HTERT RPE-1 (cell line): ENCODE measurements around the gene ASCL2.

Source experiments
- in situ Hi-C: fragments of 300-500 bp; cut with MboI; formaldehyde crosslinking; loops from 4 replicates; pipeline ENCODE4 v1.14.3; 2020; ENCODE audit warnings: low sequenced_read_pairs

The ASCL2 gene

DNA sequence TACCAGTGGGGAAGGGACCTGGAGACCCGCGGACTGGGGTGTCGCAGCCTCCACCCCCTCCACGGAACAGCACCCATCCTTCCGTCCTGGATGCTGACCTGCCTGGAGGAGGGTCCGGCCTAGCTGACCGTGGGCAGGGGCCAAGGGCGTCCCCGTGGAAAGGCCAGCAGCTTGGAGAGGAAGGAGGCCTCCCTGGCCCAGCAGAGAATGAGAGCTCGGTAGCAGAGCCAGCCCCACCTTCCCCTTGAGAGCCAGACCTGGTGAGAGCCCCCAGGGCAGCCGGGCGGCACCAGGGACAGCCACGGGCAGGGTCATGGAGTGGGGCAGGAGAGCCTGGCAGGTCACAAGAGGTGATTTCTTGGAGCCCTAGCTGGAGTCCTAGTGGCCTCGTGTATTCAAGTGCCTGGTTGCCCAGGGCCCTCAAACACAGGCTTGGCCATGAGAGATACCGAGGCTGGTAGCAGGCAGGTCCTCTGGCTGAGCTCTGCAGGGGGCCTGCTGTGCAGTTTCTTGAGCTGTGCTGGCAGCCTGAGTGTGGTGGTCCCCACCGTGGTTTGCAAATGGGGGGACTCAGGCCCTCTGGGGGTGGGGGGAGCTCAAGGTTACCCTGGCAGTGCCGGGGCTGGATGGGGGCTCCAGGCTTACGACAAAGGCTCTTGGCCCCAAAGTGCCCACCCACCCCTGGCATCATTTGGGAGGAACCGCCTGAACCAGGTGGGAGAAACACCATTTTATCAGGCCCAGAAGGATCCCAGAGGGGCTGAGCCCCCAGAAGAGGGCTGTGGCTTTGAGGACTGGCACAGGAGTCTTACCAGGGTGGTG is 39.1 kb upstream of the ASCL2 start:
- in situ Hi-C loops = no loop called here

DNA sequence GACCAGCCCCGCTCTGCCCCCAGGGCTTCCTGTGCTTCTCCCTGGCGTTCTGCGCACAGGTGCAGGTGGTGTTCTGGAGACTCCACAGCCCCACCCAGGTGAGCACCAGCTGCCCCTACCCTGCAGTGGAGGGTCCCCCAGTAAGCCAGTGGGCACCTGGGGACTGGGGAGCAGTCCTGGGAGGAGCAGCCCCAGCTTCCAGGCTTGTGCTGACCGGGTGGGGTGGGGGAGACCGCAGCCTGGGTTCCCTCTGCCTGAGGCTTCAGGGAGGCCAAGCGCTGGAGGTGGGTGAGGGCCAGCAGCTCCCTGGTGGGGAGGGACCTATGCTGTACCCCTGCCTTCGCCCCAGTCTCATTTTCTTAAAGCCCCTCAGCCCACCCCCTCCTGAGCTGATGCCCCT is 38.3 kb upstream of the ASCL2 start:
- in situ Hi-C loops = no loop called here

DNA sequence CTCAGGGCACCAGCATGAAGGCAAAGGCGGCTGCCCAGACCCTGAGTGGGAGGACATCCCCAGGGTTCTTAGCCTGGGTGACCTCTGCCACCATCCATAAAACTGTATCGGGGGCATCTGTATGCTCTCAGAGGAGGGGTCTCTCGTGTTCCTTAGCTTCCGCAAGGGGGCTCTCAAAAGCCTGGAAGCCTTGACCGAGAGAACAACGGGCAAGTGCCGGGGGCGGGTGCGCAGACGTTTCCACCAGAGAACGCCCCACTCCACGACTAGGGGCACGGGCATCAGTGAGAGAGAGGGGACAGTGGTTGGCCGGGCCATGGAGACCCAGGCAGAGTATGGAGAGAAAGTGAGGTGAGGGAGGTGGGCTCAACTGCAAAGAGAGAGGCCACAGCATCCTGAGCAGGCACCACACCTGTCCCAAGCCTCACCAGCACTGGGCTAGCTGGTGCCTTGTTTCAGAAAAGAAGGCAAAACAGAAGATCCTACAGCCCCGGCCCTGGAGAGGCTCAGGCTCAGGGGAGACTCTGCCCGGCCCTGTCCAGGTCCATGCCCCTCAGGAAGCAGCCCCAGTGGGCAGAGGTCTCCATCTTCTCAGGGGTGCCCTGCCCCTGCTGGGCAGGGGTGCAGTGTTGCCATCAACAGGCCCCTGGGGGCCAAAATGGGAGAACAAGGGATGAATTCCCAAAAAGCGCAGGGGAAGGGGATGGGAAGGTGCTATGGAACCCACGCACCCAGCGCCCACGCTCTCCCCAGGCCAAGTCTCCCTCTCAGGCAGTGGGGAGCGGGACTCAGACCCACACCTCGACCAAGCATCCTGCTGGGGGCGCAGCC is 37.3 kb upstream of the ASCL2 start:
- in situ Hi-C loops = no loop called here

DNA sequence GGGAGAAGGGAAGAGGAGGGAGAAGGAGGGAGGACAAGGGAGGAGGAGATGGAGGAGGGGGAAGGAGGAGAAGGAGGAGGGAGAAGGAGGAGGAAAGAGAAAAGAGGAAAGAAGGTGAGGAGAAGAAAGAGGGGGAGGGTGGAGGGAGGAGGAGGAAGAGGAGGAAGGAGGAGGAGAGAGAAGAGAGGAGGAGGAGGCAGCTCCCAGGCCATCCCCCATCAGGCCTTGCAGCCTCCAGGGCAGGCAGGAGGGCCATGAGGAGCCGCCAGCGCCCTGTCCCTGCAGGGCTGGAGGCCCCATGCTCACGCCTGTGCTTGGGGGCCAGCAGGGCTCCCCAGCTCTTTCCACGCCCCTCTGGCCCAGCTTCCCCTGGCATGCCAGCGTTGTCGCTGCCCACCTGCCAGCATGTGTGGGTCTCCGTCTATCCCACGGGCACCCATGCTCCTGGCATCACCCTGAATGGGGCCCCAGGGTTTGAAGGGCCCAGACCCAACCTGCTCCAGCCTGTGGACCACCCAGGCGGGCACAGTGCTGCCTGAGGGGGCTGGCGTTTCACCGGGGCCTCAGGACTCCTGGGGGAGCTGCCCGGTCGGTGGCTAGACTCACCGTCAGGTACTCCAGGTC is 36.6 kb upstream of the ASCL2 start:
- in situ Hi-C loops = no loop called here

DNA sequence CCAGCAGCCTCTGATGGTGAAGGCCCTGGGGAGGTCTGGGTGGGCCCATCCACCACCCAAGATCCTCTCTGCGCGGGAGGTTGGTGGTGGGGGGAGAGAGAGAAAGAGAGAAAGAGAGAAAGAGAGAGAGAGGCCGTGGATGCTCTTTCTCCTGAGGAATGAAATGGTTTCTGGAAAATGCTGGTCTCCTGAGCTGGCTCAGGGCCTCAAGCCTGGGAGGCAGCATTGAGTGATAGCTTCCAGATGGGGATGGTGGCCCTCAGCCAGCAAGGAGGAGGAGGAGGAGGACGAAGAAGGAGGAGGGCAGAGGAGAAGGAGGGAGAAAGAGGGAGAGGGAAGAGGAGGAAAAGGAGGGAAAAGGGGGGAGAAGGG is 36.0 kb upstream of the ASCL2 start:
- in situ Hi-C loops = no loop called here

DNA sequence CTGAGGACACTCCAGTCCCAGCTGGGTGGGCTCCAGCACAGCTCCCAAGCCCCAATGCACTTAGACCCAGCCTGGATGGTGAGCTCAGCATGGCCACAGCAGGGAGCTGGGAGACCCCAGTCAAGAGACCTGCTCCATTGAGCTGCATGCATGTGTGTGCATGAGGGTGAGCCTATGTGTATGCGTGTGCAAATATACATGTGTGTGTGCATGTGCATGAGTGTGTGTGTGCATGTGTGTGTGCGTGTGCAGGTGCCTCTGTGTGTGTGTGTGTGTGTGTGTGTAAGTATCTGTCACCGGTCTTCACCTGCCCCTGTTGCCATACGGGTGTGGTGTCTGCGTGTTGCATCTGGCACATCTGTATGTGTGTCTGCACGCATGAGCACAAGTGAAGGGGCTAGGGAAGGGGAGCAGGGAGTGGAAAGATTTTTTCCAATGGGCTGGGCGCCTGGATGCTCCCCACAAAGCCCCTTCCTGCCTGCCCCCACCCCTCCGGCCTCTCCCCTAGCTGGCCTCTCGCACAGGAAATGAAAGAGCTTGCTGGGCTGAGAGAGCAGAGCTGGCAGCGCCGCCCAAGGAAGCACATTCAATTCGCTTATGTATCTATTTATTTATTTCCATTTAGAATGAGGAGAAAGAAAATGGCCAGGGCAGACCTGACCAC is 35.5 kb upstream of the ASCL2 start:
- in situ Hi-C loops = no loop called here

DNA sequence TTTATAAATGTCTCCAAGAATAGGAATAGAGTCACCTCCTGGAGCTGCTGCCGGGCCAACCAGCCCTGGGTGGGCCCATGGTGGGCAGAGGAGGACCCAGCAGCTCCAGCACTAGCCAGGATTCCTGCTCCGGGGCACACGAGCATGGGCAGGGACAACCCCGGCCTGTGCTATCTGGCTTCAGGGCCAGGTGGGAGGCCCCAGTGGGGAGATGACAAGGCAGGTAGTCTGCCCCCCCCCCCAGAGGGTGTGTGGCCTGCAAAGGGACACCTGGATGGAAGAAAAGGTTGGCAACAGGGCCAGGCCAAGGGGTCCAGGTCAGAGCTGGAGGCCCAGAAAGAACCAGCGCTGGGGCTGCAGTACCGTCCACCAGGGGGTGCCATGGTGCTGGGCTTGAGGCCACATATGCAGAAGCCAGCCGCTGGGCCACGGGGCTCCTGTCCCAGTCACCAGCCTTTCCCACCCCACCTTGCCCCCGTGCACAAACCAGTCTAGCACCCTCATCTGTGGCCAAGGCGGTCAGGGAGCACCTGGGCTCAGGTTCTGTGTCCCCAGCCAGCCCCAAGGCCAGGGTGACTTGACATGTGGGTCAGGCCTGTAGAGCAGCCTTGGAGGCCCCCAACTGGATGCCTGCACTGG is 34.9 kb upstream of the ASCL2 start:
- in situ Hi-C loops = no loop called here

DNA sequence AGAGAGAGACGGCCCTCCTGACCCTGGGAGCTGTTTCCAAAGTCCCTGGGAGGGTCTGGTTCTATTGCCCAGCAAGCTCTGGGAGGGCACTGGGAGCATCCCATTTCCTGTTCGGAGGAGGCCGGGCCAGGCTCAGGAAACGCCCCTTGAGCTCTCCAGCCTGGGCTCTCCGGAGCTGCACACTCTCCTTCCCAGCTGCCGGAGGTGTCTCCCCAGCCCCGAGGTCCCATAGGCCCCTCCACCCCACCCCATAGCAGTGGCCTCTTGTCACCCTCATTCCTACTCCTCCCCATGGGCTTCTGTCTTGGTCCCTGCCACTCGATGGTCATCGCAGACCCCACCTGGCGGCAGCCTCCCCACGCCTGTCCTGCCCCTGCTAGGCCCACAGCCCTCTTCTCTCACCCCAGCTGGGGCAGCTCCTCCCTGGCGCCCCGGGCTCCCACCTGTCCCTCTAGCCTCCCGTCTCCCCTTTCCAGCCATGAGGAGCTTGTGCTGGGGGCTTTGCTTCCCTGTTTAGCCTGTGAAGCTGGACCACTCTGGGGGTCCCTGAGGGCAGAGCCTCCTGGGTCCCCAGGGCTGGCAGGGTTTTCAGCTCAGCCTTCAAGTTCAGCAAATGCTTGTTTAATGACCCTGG is 34.2 kb upstream of the ASCL2 start:
- in situ Hi-C loops = no loop called here

DNA sequence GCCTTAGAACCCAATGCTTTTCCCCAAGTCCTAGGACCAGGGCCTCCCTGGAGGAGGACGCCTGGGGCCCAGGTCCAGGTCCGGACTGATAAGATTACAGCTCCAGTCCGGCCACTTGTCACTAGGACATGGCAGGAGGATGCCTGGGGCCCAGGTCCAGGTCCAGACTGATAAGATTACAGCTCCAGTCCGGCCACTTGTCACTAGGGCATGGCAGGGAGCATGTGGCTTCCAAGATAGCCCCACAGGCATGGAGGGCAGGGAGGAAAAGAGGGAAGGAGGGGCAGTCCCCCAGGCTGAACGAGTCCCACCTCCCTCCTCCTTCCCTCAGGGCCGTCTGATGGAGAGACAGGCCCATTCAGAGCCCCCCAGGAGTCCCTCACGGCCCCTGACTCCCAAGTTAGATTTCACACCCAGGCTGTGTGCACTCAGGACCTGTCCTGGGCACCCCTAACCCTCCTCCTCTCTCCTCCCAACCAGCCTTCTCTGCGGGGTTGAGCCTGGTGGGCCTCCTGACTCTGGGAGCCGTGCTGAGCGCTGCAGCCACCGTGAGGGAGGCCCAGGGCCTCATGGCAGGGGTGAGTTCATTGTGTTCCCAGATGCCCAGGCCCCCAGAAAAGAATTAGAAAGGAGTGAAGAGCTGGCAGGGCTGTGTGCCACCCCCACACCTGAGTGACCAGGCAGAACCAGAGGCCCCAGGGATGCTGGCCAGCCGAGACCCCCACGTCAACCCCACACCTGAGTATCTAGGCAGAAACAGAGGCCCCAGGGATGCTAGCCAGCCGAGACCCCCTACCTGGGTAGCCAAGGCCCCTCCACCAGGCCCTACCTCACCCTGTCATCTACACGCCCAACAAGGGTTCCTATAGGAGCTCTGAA is 33.5 kb upstream of the ASCL2 start:
- in situ Hi-C loops = no loop called here

DNA sequence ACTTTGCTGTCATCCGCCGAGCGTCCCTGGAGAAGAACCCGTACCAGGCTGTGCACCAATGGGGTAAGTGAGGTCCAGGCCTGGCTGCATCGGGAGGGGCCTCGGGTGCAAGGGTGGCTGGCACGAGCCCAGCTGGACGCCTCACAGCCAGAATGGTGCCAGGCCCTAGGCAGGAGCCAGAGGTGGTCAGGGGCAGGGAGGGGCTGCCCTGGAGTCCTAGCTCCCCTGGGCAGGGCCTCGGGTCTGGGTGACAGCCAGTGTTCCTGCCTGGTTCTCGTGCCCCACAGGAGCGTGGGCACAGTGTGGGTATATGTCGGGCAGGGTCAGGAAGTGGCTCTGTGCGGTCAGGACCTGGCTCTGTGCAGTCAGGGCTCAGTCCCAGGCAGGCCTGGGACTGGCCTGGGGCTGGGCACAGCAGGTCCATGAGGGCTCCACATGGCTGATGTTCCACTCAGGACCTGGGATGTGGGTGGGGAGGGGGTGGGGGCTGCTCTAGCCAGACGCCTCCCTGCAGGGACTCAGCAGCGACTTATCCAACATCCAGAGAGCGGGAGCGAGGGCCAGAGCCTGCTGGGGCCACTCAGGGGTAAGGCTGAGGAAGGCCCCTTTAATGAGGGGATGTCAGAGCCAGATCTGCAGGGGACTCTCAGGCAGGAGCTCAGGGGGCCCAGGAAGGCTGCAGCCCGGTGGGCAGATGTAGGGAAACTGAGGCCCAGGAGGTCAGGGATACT is 32.7 kb upstream of the ASCL2 start:
- in situ Hi-C loops = no loop called here

DNA sequence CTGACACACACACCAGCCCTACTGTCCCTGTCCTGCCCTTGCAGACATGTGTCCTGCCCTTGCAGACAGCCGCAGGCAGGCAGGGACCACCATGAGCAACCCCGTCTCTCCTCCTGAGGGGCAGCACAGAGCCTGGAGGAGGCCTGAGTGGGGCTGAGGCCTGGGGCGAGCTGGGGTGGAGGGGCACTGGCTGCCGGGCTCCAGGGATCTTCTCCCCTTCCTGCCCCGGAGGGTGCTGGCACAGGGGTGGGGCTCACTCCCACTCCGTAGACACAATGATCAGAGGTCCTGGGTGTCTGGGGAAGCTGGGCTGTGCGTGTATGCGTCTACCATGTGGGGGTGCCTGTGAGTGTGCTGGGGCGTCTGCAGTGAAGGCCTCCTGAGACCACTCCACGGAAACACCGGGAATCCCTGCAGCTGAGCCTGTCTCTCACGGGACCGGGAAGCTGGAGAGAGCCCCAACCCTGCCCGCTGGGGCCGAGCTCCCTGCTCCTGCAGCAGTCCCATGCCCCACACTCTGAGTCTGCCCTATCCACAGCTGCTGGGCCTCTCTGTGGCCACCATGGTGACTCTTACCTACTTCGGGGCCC is 32.0 kb upstream of the ASCL2 start:
- in situ Hi-C loops = no loop called here

DNA sequence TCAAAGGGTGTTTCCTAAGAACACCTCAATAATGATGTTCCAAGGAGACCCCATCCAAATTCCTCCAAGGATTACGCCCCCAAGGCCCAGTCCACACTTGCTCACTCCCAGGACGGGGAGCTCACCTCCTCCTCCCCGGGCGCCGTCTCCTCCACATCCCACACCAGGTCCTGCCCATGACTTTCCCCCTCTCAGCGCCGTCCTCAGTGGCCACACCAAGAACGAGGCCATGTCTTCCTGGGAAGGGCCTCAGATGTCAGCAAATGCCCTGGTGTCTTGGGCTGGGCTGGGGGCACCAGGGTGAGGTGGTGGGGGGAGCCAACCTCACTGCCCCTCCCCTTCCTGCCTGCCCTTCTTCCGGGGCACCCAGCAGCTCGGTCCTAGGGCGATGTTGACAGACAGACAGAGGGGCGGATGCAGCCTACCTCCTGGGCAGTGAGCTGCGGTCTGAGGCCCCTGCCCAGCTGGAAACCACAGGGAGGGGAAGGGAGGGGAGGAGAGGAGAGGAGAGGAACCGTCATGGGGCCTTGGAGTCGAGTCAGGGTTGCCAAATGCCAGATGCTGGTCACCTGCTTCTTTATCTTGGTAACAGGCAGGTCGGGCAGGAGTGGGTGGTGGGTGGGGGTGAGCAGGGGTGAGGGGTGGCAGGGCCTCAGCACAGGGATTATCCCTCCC is 31.4 kb upstream of the ASCL2 start, which contains the start of the genes C11orf21 and TSPAN32:
C11orf21 (minus strand) TSS at position 288 of the 675 bp plus-strand sequence; CDS start at position 178, 110 bp downstream.
TSPAN32 (plus strand) TSS at position 383 of the 675 bp plus-strand sequence; CDS start at position 520, 137 bp downstream.
- in situ Hi-C loops = no loop called here

DNA sequence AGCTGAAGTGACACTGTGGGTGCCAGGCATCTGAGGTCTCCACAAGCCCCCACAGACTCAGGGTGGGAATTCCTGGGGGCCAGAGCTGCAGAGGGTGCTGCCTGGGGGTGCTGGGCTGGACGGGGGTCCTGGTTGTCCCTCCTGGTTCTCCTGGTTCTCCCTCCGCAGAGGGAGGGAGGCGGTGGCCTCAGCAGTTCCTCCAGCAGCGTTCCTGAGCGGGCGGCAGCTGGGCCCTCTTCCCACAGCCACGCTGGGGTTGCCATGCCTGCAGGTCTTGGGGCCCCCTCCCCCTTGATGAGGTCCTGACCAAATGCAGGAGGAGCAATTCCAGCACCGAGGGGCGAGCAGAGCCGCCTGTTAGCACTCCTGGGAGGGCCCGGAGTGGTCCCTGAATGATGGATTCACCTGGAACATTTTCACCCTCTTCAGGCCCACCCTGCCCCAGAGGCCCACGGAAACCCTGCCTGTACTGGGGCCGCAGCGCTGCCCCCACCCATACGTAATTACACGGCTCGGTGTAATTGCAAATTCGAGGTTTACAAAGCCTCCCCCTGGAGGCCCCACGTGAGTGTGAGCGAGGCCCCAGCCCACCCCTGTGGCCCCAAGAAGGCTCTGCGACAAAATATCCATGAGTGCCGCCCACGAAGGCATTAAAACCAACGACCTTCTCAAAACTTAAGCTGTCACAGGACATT is 30.7 kb upstream of the ASCL2 start:
- in situ Hi-C loops = no loop called here

DNA sequence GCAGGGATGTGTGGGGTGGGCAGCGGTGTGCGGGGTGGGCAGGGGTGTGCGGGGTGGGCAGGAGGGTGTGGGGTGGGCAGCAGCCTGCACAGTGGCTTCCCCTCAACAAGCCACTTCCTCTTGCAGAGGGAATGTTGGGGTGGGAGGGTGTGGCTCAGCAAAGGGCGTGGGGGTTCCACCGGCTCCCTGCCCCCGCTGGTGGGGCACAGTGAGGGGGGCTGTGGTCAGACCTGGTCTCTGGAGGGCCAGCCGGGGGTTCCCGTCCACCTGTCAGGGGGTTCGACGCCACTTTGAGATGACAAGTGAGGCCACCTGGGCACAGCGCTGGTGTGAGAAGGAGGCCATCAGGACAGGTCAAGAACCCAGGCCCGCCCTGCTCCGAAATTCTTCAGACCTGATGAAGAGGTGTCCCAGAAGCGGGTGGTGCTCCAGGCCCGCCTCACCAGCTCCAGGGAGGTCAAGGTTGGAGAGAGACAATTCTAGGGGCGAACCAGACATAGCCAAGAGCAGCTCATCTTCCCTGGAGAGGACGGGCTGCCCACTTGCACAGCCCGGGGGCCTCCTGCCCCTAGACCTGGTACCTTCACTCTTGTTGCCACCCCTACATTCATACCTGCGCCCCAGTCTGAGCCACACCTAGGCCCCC is 30.0 kb upstream of the ASCL2 start:
- in situ Hi-C loops = no loop called here

DNA sequence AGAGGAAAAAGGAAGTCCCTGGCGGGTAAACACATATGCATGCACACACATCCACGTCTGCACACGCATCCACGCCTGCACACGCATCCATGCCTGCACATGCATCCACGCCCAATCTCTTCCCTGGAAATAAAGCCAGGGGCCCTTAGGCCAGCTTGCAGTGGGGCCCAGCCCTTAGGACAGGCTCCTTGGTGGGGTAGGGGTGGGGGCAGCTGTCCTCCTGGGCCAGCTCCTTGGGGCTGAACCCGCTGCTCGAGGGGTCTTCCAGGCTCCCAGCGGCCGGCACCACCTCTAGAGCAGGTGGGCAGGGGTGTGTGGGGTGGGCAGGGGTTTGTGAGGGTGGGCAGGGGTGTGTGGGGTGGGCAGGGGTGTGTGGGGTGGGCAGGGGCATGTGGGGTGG is 29.4 kb upstream of the ASCL2 start:
- in situ Hi-C loops = no loop called here
